Esophagus muscularis mucosa (tissue), 4 donors: ENCODE data around the gene METTL16. TPM values are rescaled to one million over a fixed set of nuclear protein-coding genes. Genes with fewer than 3 reads are reported as not detected.

Experiments used
- DNase-seq: peaks from one replicate; pipeline ENCODE4 v3.0.0-alpha.2; 2017; ENCODE audit errors: extremely low spot score
- H3K27ac ChIP-seq, 4 donors: fragments of 200-600 bp; sonication (generic); replicated peaks in 1 of 4; 1 replicate in 3 of 4; 2 replicates in 1 of 4; pipeline ENCODE4 v1.5.1; 2016 to 2019; ENCODE audit warnings: mild to moderate bottlenecking in 1 of 4
- H3K27me3 ChIP-seq, 4 donors: fragments of 200-600 bp; sonication (generic); one replicate each; pipeline versions ENCODE4 v1.5.1 to v1.6.0; 2016 to 2019
- H3K36me3 ChIP-seq, 4 donors: fragments of 200-600 bp; sonication (generic); one replicate each; pipeline ENCODE4 v1.5.1; 2016 to 2019
- H3K4me1 ChIP-seq, 4 donors: fragments of 200-600 bp; sonication (generic); one replicate each; pipeline ENCODE4 v1.5.1; 2016 to 2019
- H3K4me3 ChIP-seq, 4 donors: fragments of 200-600 bp; sonication (generic); 1 replicate in 2 of 4; 2 replicates in 2 of 4; pipeline ENCODE4 v1.5.1; 2016 to 2019; ENCODE audit warnings: mild to moderate bottlenecking in 4 of 4, moderate library complexity in 1 of 4
- H3K9me3 ChIP-seq, 4 donors: fragments of 200-600 bp; sonication (generic); 1 replicate in 3 of 4; 2 replicates in 1 of 4; pipeline ENCODE4 v1.5.1; 2016 to 2019
- CTCF ChIP-seq, 3 experiments: fragments of 200-600 bp in 2 of 3; fragments of 450-650 bp in 1 of 3; sonication (generic) in 2 of 3; IDR thresholded peaks; one replicate each; pipeline ENCODE4 v1.5.1; 2017 to 2019; ENCODE audit warnings: antibody characterized with exemption in 3 of 3, mild to moderate bottlenecking in 2 of 3, moderate library complexity in 1 of 3
- EP300 ChIP-seq: sonication (generic); formaldehyde crosslinking; IDR thresholded peaks from one replicate; pipeline ENCODE4 v1.6.1; 2017; ENCODE audit warnings: antibody characterized with exemption
- POLR2A ChIP-seq: fragments of 450-650 bp; IDR thresholded peaks from one replicate; pipeline ENCODE4 v1.6.1; 2017; ENCODE audit warnings: antibody characterized with exemption, moderate library complexity, mild to moderate bottlenecking, low read depth
- POLR2AphosphoS5 ChIP-seq, 2 donors: sonication (generic); formaldehyde crosslinking; IDR thresholded peaks; one replicate each; pipeline ENCODE4 v1.6.1; 2017; ENCODE audit warnings: antibody characterized with exemption in 2 of 2
- WGBS: methylation state at CpG from one replicate; pipeline ENCODE4 v1.1.5; 2018; 5-methylcytosine and 5-hydroxymethylcytosine counted together
- intact Hi-C: fragments of 100-400 bp; cut with DNase I; formaldehyde crosslinking; loops from one replicate; pipeline ENCODE4 v1.15.1; 2023
- total RNA-seq, 4 donors: library from RNA; depleted of rRNA; stranded (reverse); fragments of >200 nt; gene quantifications; one replicate each; pipeline versions ENCODE4 v1.1.0 to v1.2.1, GENCODE V29; 2016

Gene METTL16
- total RNA-seq, 4 donors from 2014 or later, result 18.9 to 28.8 (median 24.5) TPM

GRCh38 chr17:2379489-2380225 is 132.0 kb downstream of the METTL16 start:
- no peaks in the 10 kb centered on the region for H3K9me3 ChIP-seq
- H3K4me3 ChIP-seq, result no peak overlapping the region
- intact Hi-C loops, result no loop called here
- no peaks in the 10 kb centered on the region for H3K27me3 ChIP-seq
- DNase-seq, result no peak
- no peak overlapping the region for H3K27ac ChIP-seq
- TF ChIP-seq POLR2A, result no peak
- TF ChIP-seq POLR2AphosphoS5 (IDR thresholded peaks at IDR 0.05), result no peak
- TF ChIP-seq EP300, result no peak
- TF ChIP-seq CTCF (IDR thresholded peaks at IDR 0.05), result no peak
- WGBS, result 87% methylated on average over 6 of the region's 25 CpGs
- H3K4me1 ChIP-seq, result peaks cover 0 to 28% (median 18%) of the 10 kb centered on the region in 4 donors
- H3K36me3 ChIP-seq, result peaks cover 13 to 77% (median 73%) of the 10 kb centered on the region in 4 donors

- WGBS, result 83% methylated on average over 4 of the region's 11 CpGs
- Histone ChIP-seq H3K36me3 (peaks cover 13 to 82% (median 74%) of the 10 kb centered on the region in 4 donors), H3K4me3 (no peak overlapping the region), H3K4me1 (peaks cover 0 to 23% (median 17%) of the 10 kb centered on the region in 4 donors), H3K27ac (no peak overlapping the region), H3K9me3 (no peaks in the 10 kb centered on the region), H3K27me3 (no peaks in the 10 kb centered on the region)
- intact Hi-C loops, result no loop called here
- TF ChIP-seq POLR2A (no peak), POLR2AphosphoS5 (IDR thresholded peaks at IDR 0.05) (no peak), EP300 (no peak), CTCF (IDR thresholded peaks at IDR 0.05) (no peak)
- no peak for DNase-seq
These were observed 132.8 kb downstream of the METTL16 start for GRCh38 chr17:2378905-2379304.

GRCh38 chr17:2377659-2378058 is 134.0 kb downstream of the METTL16 start:
- H3K4me1 ChIP-seq, result peaks cover 0 to 14% (median 7%) of the 10 kb centered on the region in 4 donors
- intact Hi-C loops, result no loop called here
- TF ChIP-seq POLR2A (no peak), CTCF (IDR thresholded peaks at IDR 0.05) (no peak), EP300 (no peak), POLR2AphosphoS5 (IDR thresholded peaks at IDR 0.05) (no peak)
- whole genome bisulfite sequencing, result 90% methylated on average over 10 of the region's 10 CpGs
- peaks cover 19 to 91% (median 83%) of the 10 kb centered on the region in 4 donors for H3K36me3 ChIP-seq
- DNase-seq, result no peak
- no peaks in the 10 kb centered on the region for H3K27me3 ChIP-seq
- H3K9me3 ChIP-seq, result no peaks in the 10 kb centered on the region
- H3K27ac ChIP-seq, result no peak overlapping the region
- H3K4me3 ChIP-seq, result no peak overlapping the region

GRCh38 chr17:2376107-2376506 is 135.6 kb downstream of the METTL16 start:
- H3K27ac ChIP-seq, result no peak overlapping the region
- no peaks in the 10 kb centered on the region for H3K27me3 ChIP-seq
- TF ChIP-seq CTCF (IDR thresholded peaks at IDR 0.05), result no peak
- TF ChIP-seq POLR2A, result no peak
- TF ChIP-seq EP300, result no peak
- TF ChIP-seq POLR2AphosphoS5 (IDR thresholded peaks at IDR 0.05), result no peak
- no peak overlapping the region for H3K4me3 ChIP-seq
- H3K9me3 ChIP-seq, result no peaks in the 10 kb centered on the region
- H3K36me3 ChIP-seq, result peaks cover 20 to 98% (median 91%) of the 10 kb centered on the region in 4 donors
- no peak for DNase-seq
- 90% methylated on average over 14 of the region's 14 CpGs for WGBS
- intact Hi-C loops, result no loop called here
- H3K4me1 ChIP-seq, result no peaks in the 10 kb centered on the region
